ENCODE data around the gene LTV1. TPM values are rescaled to one million over a fixed set of nuclear protein-coding genes. Genes with fewer than 3 reads are reported as not detected.

Gene LTV1
- total and polyA plus RNA-seq, 2 donors from 2014 or later, result 15.0 to 17.8 TPM

DNA sequence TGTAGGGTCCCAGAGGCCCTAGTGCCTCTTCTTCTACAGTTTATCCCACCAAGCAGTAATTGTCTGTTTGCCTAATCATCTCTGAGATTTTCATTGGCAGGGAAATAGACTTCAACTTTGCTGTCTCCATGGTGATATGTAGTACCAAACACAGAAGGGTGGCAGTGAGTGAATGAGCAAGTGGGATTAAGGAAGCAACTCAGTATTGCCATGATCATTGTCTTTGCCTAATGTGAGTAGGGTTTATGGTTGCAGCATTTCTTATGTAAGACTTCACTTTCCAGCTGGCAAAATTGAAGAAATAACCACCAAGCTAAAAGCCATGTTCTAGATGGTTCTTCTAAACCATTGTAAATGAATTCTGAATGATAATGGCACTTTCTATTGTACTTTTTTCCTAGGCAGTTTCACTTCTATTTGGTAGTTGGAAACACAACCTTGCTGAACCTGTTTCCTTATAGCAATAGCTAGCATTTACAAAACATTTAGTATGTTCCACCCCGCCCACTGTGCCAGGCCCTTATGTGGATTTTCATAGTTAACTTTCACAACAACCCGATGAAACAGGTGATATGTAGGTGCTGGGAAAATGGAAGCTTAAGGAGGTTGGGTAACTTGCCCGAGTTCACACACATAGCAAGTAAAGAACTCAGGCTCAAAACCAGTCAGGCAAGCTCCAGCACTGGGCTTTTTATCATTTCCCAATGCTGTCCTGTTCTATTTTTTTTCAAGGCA, 53.2 kb downstream of the LTV1 start:
- intact Hi-C loops (cut with DNase I), result no loop called here
- no peak overlapping the region for H3K4me3 ChIP-seq (ENCODE audit: low read length in 3 of 3)
- TF ChIP-seq, protein P1, sequence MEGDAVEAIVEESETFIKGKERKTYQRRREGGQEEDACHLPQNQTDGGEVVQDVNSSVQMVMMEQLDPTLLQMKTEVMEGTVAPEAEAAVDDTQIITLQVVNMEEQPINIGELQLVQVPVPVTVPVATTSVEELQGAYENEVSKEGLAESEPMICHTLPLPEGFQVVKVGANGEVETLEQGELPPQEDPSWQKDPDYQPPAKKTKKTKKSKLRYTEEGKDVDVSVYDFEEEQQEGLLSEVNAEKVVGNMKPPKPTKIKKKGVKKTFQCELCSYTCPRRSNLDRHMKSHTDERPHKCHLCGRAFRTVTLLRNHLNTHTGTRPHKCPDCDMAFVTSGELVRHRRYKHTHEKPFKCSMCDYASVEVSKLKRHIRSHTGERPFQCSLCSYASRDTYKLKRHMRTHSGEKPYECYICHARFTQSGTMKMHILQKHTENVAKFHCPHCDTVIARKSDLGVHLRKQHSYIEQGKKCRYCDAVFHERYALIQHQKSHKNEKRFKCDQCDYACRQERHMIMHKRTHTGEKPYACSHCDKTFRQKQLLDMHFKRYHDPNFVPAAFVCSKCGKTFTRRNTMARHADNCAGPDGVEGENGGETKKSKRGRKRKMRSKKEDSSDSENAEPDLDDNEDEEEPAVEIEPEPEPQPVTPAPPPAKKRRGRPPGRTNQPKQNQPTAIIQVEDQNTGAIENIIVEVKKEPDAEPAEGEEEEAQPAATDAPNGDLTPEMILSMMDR (IDR thresholded peaks at IDR 0.05; ENCODE audit: borderline replicate concordance, extremely low read depth, insufficient read depth), result no peak
- no peak for FAIRE-seq
- no peaks in the 10 kb centered on the region for H3K4me1 ChIP-seq (ENCODE audit: control insufficient read depth in 2 of 3, insufficient read depth in 2 of 3, low read depth in 1 of 3, low read length in 3 of 3)
- H3K9me3 ChIP-seq (ENCODE audit: control insufficient read depth in 2 of 3, insufficient read depth in 1 of 3, low read length in 3 of 3), result no peaks in the 10 kb centered on the region
- no peak overlapping the region for H3K9ac ChIP-seq (ENCODE audit: low read length in 3 of 3)
- no peaks in the 10 kb centered on the region for H3K36me3 ChIP-seq (ENCODE audit: control insufficient read depth in 2 of 3, insufficient read depth in 3 of 3, low read length in 3 of 3)
- no peak overlapping the region for H3K27ac ChIP-seq (ENCODE audit: low read depth in 2 of 2, low read length in 2 of 2)
- H3K27me3 ChIP-seq (ENCODE audit: control insufficient read depth, insufficient read depth, low read length), result no peaks in the 10 kb centered on the region
- DNase-seq, result no peak

GRCh38 chr6:143900358-143900757, 57.2 kb downstream of the LTV1 start:
- DNase-seq (no peak), FAIRE-seq (no peak)
- Histone ChIP-seq H3K36me3 (ENCODE audit: control insufficient read depth in 2 of 3, insufficient read depth in 3 of 3, low read length in 3 of 3) (no peaks in the 10 kb centered on the region), H3K9me3 (ENCODE audit: control insufficient read depth in 2 of 3, insufficient read depth in 1 of 3, low read length in 3 of 3) (no peaks in the 10 kb centered on the region), H3K4me1 (ENCODE audit: control insufficient read depth in 2 of 3, insufficient read depth in 2 of 3, low read depth in 1 of 3, low read length in 3 of 3) (peaks cover 0 to 3% (median 0%) of the 10 kb centered on the region in 3 donors), H3K27ac (ENCODE audit: low read depth in 2 of 2, low read length in 2 of 2) (no peak overlapping the region), H3K4me3 (ENCODE audit: low read length in 3 of 3) (no peak overlapping the region), H3K9ac (ENCODE audit: low read length in 3 of 3) (no peak overlapping the region), H3K27me3 (ENCODE audit: control insufficient read depth, insufficient read depth, low read length) (no peaks in the 10 kb centered on the region)
- TF ChIP-seq, protein P1 (IDR thresholded peaks at IDR 0.05; ENCODE audit: borderline replicate concordance, extremely low read depth, insufficient read depth), result no peak
- intact Hi-C loops (cut with DNase I), result no loop called here

- peak in 4 of 5 donors; percentile 64 to 96 (median 84) for DNase-seq
- Histone ChIP-seq H3K4me1 (ENCODE audit: control insufficient read depth in 2 of 3, insufficient read depth in 2 of 3, low read depth in 1 of 3, low read length in 3 of 3) (peaks cover 0 to 3% (median 0%) of the 10 kb centered on the region in 3 donors), H3K9me3 (ENCODE audit: control insufficient read depth in 2 of 3, insufficient read depth in 1 of 3, low read length in 3 of 3) (no peaks in the 10 kb centered on the region), H3K9ac (ENCODE audit: low read length in 3 of 3) (no peak overlapping the region), H3K27ac (ENCODE audit: low read depth in 2 of 2, low read length in 2 of 2) (peak overlapping the region in 1 of 2 donors; percentile 14), H3K27me3 (ENCODE audit: control insufficient read depth, insufficient read depth, low read length) (no peaks in the 10 kb centered on the region), H3K4me3 (ENCODE audit: low read length in 3 of 3) (no peak overlapping the region), H3K36me3 (ENCODE audit: control insufficient read depth in 2 of 3, insufficient read depth in 3 of 3, low read length in 3 of 3) (no peaks in the 10 kb centered on the region)
- FAIRE-seq, result no peak
- TF ChIP-seq, protein P1 (IDR thresholded peaks at IDR 0.05; ENCODE audit: borderline replicate concordance, extremely low read depth, insufficient read depth), result no peak
- intact Hi-C loops (cut with DNase I), result no loop called here
Measured at GRCh38 chr6:143901885-143902750, 59.0 kb downstream of the LTV1 start.

Data from kidney (tissue), 14 donors.